Nasal cavity respiratory epithelium epithelial cell of viscerocranial mucosa (primary cell): Measurements from ENCODE around the gene ANKLE2. TPM values are rescaled to one million over a fixed set of nuclear protein-coding genes. Genes with fewer than 3 reads are reported as not detected.

Experiments
- total RNA-seq: library from RNA; depleted of rRNA; stranded (reverse); fragments of >200 nt; gene quantifications from 2 replicates; pipeline ENCODE4 v1.2.3, GENCODE V29; 2014

The ANKLE2 gene
- total RNA-seq = 48.5 and 143 TPM in 2 replicates

DNA sequence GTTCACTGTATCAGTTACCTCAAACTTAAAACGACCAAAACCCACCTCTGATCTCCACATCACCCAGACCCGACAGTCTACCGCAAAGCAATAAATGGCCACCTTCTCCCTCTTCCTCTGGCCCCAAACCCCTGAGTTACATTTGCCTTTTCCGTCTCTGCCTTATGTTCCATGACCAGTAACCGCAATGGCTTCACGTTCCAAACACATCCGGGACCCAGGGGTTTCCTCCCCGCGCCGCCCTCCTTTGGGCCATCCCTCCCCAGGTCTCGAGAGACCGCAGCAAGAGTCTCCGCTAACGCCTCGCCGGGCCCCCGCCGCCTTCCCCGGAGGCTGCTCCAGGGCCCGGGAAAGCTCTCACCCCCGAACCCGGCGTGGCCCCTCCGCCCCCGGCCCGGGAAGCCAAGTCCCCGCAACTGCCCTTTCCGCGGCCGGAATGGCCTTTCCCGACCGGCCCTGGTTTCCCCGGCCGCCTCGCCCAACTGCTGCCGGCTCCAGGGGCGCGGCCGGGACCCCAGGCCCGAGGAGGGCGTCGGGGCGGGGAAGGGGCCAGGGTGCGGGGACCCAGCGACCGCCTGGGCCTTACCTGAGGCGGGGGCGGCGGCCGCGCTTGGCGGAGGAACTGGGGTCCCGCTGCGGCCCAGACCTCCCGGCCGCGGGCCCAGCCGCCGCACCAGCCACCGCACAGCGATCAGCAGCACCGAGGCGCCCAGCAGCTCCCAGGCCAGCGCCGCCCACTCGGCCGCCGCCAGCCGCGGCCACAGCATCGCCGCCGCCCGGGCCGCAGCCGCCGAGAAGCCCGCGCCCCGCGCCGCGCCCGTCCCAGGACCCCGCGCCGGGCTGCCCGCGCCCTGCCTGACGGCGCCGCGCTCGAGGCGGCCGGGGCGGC, at the start of gene ANKLE2:
Gene ANKLE2 (minus strand): TSS at position 801 of the 889 bp plus-strand sequence. CDS start 34 bp downstream, at position 767.

DNA sequence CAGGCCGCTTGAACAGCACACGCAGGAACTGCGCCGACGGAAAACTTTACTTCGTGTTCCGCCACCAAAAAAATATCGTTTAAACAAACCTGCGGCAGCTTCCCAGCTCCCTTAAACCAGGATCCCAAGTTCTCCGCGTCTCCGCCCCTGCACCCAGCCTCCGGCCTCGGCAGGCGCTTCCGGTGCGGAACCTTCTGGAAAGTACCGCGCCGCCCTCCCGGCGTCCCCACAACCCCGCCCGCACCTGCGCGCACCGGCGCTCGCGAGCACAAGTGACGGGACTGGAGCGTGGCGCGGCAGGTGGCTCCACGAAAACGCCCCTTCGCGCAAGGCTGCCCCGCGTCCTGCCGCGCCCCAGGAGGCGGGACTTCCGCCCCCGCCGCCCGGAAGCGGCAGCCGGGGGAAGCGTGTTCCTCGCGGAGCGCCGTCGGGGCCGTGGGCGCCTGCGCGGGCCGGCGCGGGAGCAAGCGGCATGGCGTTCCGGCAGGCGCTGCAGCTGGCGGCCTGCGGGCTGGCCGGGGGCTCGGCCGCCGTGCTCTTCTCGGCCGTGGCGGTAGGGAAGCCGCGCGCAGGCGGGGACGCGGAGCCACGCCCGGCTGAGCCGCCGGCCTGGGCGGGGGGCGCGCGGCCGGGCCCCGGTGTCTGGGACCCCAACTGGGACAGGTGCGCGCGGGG, 51.1 kb downstream of the ANKLE2 start, which contains the start of gene PGAM5:
Gene PGAM5 (plus strand): TSS at position 438 of the 675 bp plus-strand sequence. CDS start 35 bp downstream, at position 473.

DNA sequence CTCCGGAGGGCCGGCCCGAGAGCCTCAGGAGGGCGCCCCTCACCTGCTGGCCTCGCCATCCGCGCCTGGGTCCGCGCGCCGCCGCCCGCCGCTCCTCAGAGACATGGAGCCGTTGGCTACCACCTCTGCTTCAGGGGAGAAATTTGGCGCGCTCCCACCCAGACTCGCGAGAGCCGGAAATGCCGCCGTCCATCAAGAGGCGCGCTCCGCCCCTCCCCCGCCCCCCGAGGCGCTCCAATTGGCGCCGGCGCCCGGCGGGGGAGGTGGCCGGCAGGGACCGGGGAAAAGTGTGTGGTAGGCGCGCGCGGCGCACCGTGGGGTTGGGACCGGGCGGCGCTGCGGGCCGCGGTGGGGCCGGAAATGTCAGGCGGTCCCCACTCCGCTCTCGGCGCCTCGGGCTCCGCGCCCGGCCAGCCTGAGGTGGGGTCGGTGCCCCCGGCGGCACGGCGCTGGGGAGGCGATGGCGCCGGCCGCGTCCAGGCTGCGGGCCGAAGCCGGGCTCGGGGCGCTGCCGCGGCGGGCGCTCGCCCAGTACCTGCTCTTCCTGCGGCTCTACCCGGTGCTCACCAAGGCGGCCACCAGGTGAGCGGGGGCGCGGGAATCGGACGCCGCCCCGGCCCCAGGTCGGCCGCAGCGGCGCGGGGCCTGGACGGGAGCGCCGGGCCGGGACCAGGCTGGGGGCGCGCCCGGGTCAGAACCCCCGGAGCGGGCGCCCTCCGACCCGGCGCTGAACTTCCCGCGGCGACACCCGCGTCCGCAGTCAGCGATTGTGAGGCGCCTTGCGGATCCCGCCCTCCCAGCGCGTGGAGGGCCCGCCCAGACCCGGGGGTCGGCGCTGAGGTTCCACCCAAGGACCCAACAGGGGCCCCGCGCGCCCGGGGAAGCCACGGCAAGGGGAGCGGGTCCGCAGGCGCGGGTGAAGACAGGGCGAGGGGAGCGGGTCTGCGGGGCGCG, 74.1 kb downstream of the ANKLE2 start, which contains the start of the genes POLE and PXMP2:
Gene POLE (minus strand): TSS at position 132 of the 954 bp plus-strand sequence. CDS start 27 bp downstream, at position 105.
Gene PXMP2 (plus strand): TSS at position 377 of the 954 bp plus-strand sequence. CDS start 84 bp downstream, at position 461.

Other genes starting within 250 kb of the ANKLE2 start
- not detected in 2 replicates for gene LRCOL1, start 151.2 kb downstream of the ANKLE2 start, total RNA-seq
- gene P2RX2, start 143.1 kb downstream of the ANKLE2 start, total RNA-seq = not detected in 2 replicates
- 15.4 and 19.5 TPM in 2 replicates for gene POLE, start 74.5 kb downstream of the ANKLE2 start, total RNA-seq
- gene PXMP2, start 74.2 kb downstream of the ANKLE2 start, total RNA-seq = 5.4 and 9.6 TPM in 2 replicates
- 63.9 and 80.0 TPM in 2 replicates for gene PGAM5, start 51.0 kb downstream of the ANKLE2 start, total RNA-seq
- gene GOLGA3, start 67.0 kb upstream of the ANKLE2 start, total RNA-seq = 130 and 150 TPM in 2 replicates
- gene CHFR, start 125.8 kb upstream of the ANKLE2 start, total RNA-seq = 33.8 and 45.5 TPM in 2 replicates
- gene ZNF605, start 194.5 kb upstream of the ANKLE2 start, total RNA-seq = 5.5 and 17.2 TPM in 2 replicates
- gene ZNF26, start 224.5 kb upstream of the ANKLE2 start, total RNA-seq = 16.7 and 24.6 TPM in 2 replicates